PFSK-1 (cell line): ENCODE data around the gene DPEP1.

ENCODE experiments used
- FOXP2 ChIP-seq: optimal IDR thresholded peaks from 2 replicates; pipeline ENCODE3; 2011; ENCODE audit warnings: borderline replicate concordance, control low read depth, inconsistent platforms; ENCODE audit not compliant: insufficient read depth; ENCODE audit errors: extremely low read length, extremely low read depth
- POLR2AphosphoS5 ChIP-seq: IDR thresholded peaks from 2 replicates; pipeline ENCODE4 v1.6.1; 2012; ENCODE audit warnings: low read depth, mild to moderate bottlenecking, control low read depth, low read length, moderate library complexity
- SIN3A ChIP-seq: IDR thresholded peaks from 2 replicates; pipeline ENCODE4 v1.6.1; 2012; ENCODE audit warnings: mild to moderate bottlenecking, low read length, moderate library complexity, borderline replicate concordance; ENCODE audit not compliant: insufficient read depth
- TAF1 ChIP-seq: IDR thresholded peaks from 2 replicates; pipeline ENCODE4 v1.6.1; 2012; ENCODE audit warnings: low read length, control low read depth, borderline replicate concordance; ENCODE audit not compliant: insufficient read depth
- TF ChIP-seq, protein P1 (sequence below), 2 experiments: IDR thresholded peaks; 2 replicates each; pipeline versions ENCODE4 v1.6.1 to v1.8.0; 2011 to 2012; ENCODE audit warnings: low read depth in 2 of 2, low read length in 2 of 2, control low read depth in 1 of 2, inconsistent platforms in 1 of 2, mild to moderate bottlenecking in 1 of 2, moderate library complexity in 1 of 2; ENCODE audit not compliant: insufficient read depth in 1 of 2

Gene DPEP1

DNA sequence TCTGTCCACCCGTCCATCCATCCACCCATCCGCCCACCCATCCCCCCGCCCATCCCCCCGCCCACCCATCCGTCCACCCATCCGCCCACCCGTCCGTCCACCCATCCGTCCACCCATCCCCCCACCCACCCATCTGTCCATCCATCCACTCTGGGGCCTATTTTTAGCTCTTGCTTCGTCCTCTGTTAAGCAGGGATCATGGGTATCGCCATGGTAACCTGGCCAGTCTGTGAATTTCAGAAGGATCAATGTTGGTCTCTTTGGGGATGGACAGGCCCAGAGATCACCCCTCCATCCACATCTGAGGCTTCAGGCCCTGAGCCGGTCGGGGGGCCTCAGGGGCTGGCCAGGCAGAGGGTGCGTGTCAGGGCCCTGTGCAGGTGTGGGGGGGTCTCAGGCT lies 15.2 kb upstream of the DPEP1 start:
- TF ChIP-seq SIN3A, result no peak
- TF ChIP-seq TAF1, result no peak
- TF ChIP-seq, protein P1, sequence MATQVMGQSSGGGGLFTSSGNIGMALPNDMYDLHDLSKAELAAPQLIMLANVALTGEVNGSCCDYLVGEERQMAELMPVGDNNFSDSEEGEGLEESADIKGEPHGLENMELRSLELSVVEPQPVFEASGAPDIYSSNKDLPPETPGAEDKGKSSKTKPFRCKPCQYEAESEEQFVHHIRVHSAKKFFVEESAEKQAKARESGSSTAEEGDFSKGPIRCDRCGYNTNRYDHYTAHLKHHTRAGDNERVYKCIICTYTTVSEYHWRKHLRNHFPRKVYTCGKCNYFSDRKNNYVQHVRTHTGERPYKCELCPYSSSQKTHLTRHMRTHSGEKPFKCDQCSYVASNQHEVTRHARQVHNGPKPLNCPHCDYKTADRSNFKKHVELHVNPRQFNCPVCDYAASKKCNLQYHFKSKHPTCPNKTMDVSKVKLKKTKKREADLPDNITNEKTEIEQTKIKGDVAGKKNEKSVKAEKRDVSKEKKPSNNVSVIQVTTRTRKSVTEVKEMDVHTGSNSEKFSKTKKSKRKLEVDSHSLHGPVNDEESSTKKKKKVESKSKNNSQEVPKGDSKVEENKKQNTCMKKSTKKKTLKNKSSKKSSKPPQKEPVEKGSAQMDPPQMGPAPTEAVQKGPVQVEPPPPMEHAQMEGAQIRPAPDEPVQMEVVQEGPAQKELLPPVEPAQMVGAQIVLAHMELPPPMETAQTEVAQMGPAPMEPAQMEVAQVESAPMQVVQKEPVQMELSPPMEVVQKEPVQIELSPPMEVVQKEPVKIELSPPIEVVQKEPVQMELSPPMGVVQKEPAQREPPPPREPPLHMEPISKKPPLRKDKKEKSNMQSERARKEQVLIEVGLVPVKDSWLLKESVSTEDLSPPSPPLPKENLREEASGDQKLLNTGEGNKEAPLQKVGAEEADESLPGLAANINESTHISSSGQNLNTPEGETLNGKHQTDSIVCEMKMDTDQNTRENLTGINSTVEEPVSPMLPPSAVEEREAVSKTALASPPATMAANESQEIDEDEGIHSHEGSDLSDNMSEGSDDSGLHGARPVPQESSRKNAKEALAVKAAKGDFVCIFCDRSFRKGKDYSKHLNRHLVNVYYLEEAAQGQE (IDR thresholded peaks at IDR 0.05; ENCODE audit: insufficient read depth in 1 of 2, low read depth in 2 of 2, low read length in 2 of 2), result no peak
- TF ChIP-seq POLR2AphosphoS5, result no peak
- TF ChIP-seq FOXP2, result no peak

DNA sequence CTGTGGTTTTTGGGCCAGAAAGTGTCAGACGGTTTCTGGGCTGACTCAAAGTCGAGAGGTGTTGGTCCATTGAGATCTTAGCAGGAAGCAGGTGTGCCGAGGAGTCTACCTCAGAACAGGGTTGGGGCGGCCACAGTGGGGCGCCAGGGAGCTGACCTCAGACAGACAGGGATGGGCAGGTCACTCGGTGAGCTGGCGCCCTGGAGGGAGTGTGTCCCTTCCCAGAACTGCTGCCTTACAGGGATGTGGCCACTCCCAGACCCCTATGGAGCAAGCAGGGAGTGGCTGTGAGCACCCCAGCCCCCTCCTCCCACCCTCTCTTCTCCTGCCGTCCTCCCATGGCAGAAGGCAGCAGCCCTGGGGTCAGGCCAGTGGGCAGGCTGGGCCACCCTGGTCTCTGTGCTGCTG lies 14.0 kb upstream of the DPEP1 start:
- TF ChIP-seq, protein P1 (IDR thresholded peaks at IDR 0.05; ENCODE audit: insufficient read depth in 1 of 2, low read depth in 2 of 2, low read length in 2 of 2), result no peak
- TF ChIP-seq POLR2AphosphoS5, result no peak
- no peak for TF ChIP-seq TAF1

DNA sequence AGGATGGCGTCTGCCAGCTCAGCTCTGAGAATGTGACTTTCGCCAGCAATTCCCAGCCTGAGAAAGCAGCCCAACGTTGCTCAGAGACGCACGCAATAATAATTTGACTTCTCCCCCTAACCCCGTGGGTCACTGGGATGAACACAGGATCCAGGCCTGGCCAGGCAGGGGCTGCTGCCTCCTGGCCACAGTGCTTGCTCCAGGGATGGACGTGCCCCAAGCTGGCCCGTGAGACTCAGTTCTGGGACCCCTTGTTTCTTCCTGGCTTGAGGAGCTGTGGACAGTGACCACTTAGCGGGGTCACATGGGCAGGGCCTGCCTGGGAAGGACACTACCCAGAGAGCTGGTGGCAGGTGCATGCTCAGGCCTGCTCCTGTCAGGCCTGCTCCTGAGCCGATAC lies 13.5 kb upstream of the DPEP1 start:
- TF ChIP-seq TAF1, result no peak
- TF ChIP-seq, protein P1 (IDR thresholded peaks at IDR 0.05; ENCODE audit: insufficient read depth in 1 of 2, low read depth in 2 of 2, low read length in 2 of 2), result no peak
- no peak for TF ChIP-seq SIN3A
- no peak for TF ChIP-seq POLR2AphosphoS5
- TF ChIP-seq FOXP2, result no peak

DNA sequence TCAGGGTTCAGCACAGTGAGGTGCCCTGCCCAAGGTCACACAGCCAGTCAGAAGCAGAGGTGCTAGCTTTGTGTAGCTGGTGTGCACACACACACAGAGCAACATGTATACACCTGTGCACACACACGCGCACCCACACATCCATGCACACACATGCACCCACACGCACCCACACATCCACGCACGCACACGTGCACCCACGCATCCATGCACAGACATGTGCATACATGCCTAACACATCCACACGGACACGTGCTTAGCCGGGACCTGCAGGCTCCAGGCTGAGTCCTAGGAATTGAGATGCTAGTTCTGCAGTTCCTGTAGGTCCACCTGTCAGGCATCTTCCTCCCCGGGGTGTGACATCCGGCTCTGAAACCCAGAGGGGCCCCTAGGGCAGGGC lies 13.0 kb upstream of the DPEP1 start:
- TF ChIP-seq POLR2AphosphoS5 (no peak), TAF1 (no peak), FOXP2 (no peak), SIN3A (no peak)
- TF ChIP-seq, protein P1 (IDR thresholded peaks at IDR 0.05; ENCODE audit: insufficient read depth in 1 of 2, low read depth in 2 of 2, low read length in 2 of 2), result no peak

DNA sequence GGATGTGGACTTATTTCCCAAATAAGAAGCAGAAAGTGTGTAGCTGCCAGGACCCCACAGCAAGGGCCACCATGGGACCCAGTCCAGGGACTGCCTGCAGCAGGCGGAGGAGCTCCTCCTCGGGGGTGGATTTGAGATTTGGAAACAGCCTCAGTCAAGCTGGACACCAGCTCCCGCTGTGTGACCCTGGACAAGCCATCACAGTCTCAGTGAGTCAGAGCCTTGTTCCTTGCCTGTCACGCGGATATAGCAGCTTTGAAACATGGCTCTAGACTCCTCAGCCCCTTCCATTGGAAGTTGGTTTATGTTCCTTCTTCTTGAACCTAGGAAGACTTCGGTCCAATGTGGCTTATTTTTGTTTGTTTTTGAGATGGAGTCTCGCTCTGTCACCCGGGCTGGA lies 12.5 kb upstream of the DPEP1 start:
- TF ChIP-seq, protein P1 (IDR thresholded peaks at IDR 0.05; ENCODE audit: insufficient read depth in 1 of 2, low read depth in 2 of 2, low read length in 2 of 2), result no peak
- TF ChIP-seq FOXP2, result no peak
- no peak for TF ChIP-seq POLR2AphosphoS5
- no peak for TF ChIP-seq TAF1
- no peak for TF ChIP-seq SIN3A
